Upper lobe of left lung (tissue), 6 donors: Measurements from ENCODE around the gene OGDH. TPM values are rescaled to one million over a fixed set of nuclear protein-coding genes. Genes with fewer than 3 reads are reported as not detected.

Source experiments
- ATAC-seq, 2 donors: fragments of 200-7000 bp; cut with Tn5 transposase; one replicate each; pipeline ENCODE4 v1.9.1; 2022; ENCODE audit warnings: mild to moderate bottlenecking in 2 of 2, moderate library complexity in 2 of 2; ENCODE audit not compliant: low FRiP score in 2 of 2
- DNase-seq, 2 donors: peaks; one replicate each; pipeline ENCODE4 v3.0.0-alpha.2; 2019 to 2020
- H3K27ac ChIP-seq, 4 donors: fragments of 200-600 bp; sonication (generic); one replicate each; pipeline ENCODE4 v1.5.1; 2016 to 2019
- H3K27me3 ChIP-seq, 4 donors: fragments of 200-600 bp; sonication (generic); one replicate each; pipeline ENCODE4 v1.5.1; 2017 to 2019
- H3K36me3 ChIP-seq, 4 donors: fragments of 200-600 bp; sonication (generic); one replicate each; pipeline ENCODE4 v1.5.1; 2016 to 2019
- H3K4me1 ChIP-seq, 4 donors: fragments of 200-600 bp; sonication (generic); one replicate each; pipeline ENCODE4 v1.5.1; 2018 to 2019
- H3K4me3 ChIP-seq, 4 donors: fragments of 200-600 bp; sonication (generic); one replicate each; pipeline ENCODE4 v1.5.1; 2017 to 2019; ENCODE audit warnings: mild to moderate bottlenecking in 2 of 4, moderate library complexity in 1 of 4
- H3K9me3 ChIP-seq, 4 donors: fragments of 200-600 bp; sonication (generic); one replicate each; pipeline ENCODE4 v1.5.1; 2018 to 2019
- CTCF ChIP-seq, 6 experiments: fragments of 450-650 bp in 4 of 6; fragments of 200-600 bp in 2 of 6; sonication (generic) in 2 of 6; IDR thresholded peaks; one replicate each; pipeline ENCODE4 v1.5.1; 2016 to 2019; ENCODE audit warnings: antibody characterized with exemption in 6 of 6
- EP300 ChIP-seq, 4 donors: sonication (generic); formaldehyde crosslinking; IDR thresholded peaks; one replicate each; pipeline ENCODE4 v1.5.1; 2017; ENCODE audit warnings: antibody characterized with exemption in 4 of 4, control low read depth in 2 of 4
- POLR2A ChIP-seq, 4 donors: fragments of 450-650 bp; IDR thresholded peaks; one replicate each; pipeline ENCODE4 v1.5.1; 2016 to 2017; ENCODE audit warnings: antibody characterized with exemption in 4 of 4, mild to moderate bottlenecking in 2 of 4
- POLR2AphosphoS5 ChIP-seq, 2 donors: sonication (generic); formaldehyde crosslinking; IDR thresholded peaks; one replicate each; pipeline ENCODE4 v1.5.1; 2017; ENCODE audit warnings: antibody characterized with exemption in 2 of 2
- WGBS, 2 donors: methylation state at CpG; one replicate each; pipeline ENCODE4 v1.1.5; 2017 to 2018; 5-methylcytosine and 5-hydroxymethylcytosine counted together
- total RNA-seq, 6 donors: library from RNA; depleted of rRNA in 4 of 6; stranded (reverse); fragments of >200 nt in 4 of 6; gene quantifications; one replicate each; pipeline versions ENCODE4 v1.1.0 to v1.2.1, GENCODE V29; 2016 to 2021
- donor health status: DM: no; HTN: no; CAD: no; lungs with moderate emphysema.
- donor health status: DM: no; HTN: yes; CAD: no; lungs with severe emphysema.

OGDH gene
- total RNA-seq, 6 donors from 2014 or later = 76.1 to 160 (median 134) TPM

GRCh38 chr7:44563171-44563679, 43.2 kb upstream of the OGDH start:
- ATAC-seq = no peak
- H3K36me3 ChIP-seq = peaks cover 30 to 53% (median 36%) of the 10 kb centered on the region in 4 donors

GRCh38 chr7:44564606-44565005, 41.8 kb upstream of the OGDH start:
- TF ChIP-seq POLR2A (IDR thresholded peaks at IDR 0.05) = no peak
- TF ChIP-seq EP300 (IDR thresholded peaks at IDR 0.05) = no peak
- TF ChIP-seq CTCF (IDR thresholded peaks at IDR 0.05) = no peak
- TF ChIP-seq POLR2AphosphoS5 (IDR thresholded peaks at IDR 0.05) = no peak

More at GRCh38 chr7:44563171-44563679, 43.2 kb upstream of the OGDH start:
- Histone ChIP-seq H3K4me3 (no peak overlapping the region), H3K4me1 (no peaks in the 10 kb centered on the region), H3K27ac (no peak overlapping the region), H3K27me3 (no peaks in the 10 kb centered on the region), H3K9me3 (no peaks in the 10 kb centered on the region)
- no peak for DNase-seq
- TF ChIP-seq POLR2AphosphoS5 (IDR thresholded peaks at IDR 0.05) (no peak), POLR2A (IDR thresholded peaks at IDR 0.05) (no peak), EP300 (IDR thresholded peaks at IDR 0.05) (no peak), CTCF (IDR thresholded peaks at IDR 0.05) (no peak)
- WGBS, 2 donors = 75 to 93% methylated on average over 3 of the region's 3 CpGs

GRCh38 chr7:44565097-44565794, 41.2 kb upstream of the OGDH start:
- peaks cover 50 to 73% (median 56%) of the 10 kb centered on the region in 4 donors for H3K36me3 ChIP-seq
- no peak overlapping the region for H3K27ac ChIP-seq
- ATAC-seq = peak; percentile 89 to 90
- 69% methylated on average over 6 to 13 of the region's 13 CpGs for WGBS, 2 donors
- H3K27me3 ChIP-seq = no peaks in the 10 kb centered on the region
- DNase-seq = peak; percentile 72 to 86
- TF ChIP-seq CTCF (IDR thresholded peaks at IDR 0.05) (peak; percentile 93 to 98 (median 95)), POLR2A (IDR thresholded peaks at IDR 0.05) (no peak)
- no peaks in the 10 kb centered on the region for H3K9me3 ChIP-seq
- H3K4me3 ChIP-seq = no peak overlapping the region
- H3K4me1 ChIP-seq = no peaks in the 10 kb centered on the region

More at GRCh38 chr7:44564606-44565005, 41.8 kb upstream of the OGDH start:
- 74 to 89% methylated on average over 2 of the region's 2 CpGs for WGBS, 2 donors
- H3K27me3 ChIP-seq = no peaks in the 10 kb centered on the region
- ATAC-seq = no peak
- peaks cover 44 to 67% (median 49%) of the 10 kb centered on the region in 4 donors for H3K36me3 ChIP-seq
- no peaks in the 10 kb centered on the region for H3K4me1 ChIP-seq
- no peaks in the 10 kb centered on the region for H3K9me3 ChIP-seq
- no peak overlapping the region for H3K4me3 ChIP-seq
- no peak overlapping the region for H3K27ac ChIP-seq
- DNase-seq = no peak

GRCh38 chr7:44565795-44566559, 40.5 kb upstream of the OGDH start:
- DNase-seq (no peak), ATAC-seq (peak in 1 of 2 donors; percentile 34)
- WGBS, 2 donors = 73 to 86% methylated on average over 16 of the region's 16 CpGs
- Histone ChIP-seq H3K36me3 (peaks cover 57 to 80% (median 63%) of the 10 kb centered on the region in 4 donors), H3K27me3 (no peaks in the 10 kb centered on the region), H3K9me3 (no peaks in the 10 kb centered on the region), H3K27ac (no peak overlapping the region), H3K4me1 (no peaks in the 10 kb centered on the region), H3K4me3 (no peak overlapping the region)
- TF ChIP-seq POLR2AphosphoS5 (IDR thresholded peaks at IDR 0.05) (no peak), EP300 (IDR thresholded peaks at IDR 0.05) (no peak), CTCF (IDR thresholded peaks at IDR 0.05) (peak in 1 of 6 experiments; percentile 43), POLR2A (IDR thresholded peaks at IDR 0.05) (no peak)
